ENCODE results near the gene PAM16.
"Not testable (repeated sequence)": the region's sequence is repeated elsewhere in the genome, so short reads cannot be mapped to it uniquely, and the experiment has no call there.

The PAM16 gene

GRCh38 chr16:4352843-4353242, 1.7 kb upstream of the PAM16 start:
- no peak for DNase-seq (ENCODE audit: low read depth)

GRCh38 chr16:4351880-4352279, 759 bp upstream of the PAM16 start:
- no peak for DNase-seq (ENCODE audit: low read depth)

GRCh38 chr16:4350365-4350786, 745 bp downstream of the PAM16 start:
- DNase-seq (ENCODE audit: low read depth), result no peak

- no peak for DNase-seq (ENCODE audit: low read depth)
Observed at GRCh38 chr16:4349332-4349731, 1.8 kb downstream of the PAM16 start.

DNA sequence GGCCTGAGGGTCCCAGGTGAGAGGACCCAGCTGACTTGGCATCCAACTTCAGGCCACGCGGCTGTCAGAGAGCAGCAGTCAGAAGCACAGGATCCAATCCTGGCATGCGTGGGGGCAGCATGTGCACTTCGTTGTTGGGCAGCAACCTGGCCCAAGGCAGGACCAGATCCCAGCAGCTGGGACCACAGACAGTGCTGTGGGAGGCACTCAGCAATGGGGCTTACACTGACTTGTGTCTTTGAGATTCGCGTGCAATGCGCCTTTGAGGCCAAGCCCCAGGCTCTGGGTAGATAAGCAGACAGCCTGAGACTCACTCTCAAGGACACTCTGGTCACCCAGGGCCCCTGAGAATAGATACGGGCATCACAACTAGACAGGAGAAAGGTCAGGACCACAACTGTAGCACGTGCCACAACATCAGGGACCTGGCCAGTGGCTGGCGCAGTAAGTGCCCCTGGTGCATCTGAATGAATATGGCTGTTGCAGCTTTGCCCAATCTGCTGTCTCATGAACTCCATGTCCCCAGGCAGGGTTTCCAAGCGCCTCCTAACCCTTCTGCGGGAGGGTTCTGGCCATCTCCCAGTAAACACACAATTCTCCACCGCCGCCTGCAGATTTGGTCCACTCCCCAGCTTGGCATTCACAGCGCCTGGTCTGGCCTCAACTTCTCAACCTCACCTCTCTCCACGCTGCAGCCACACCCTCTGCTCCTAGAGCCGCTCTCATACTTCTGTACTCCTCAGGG, 3.2 kb downstream of the PAM16 start:
- DNase-seq (ENCODE audit: low read depth), result no peak

DNA sequence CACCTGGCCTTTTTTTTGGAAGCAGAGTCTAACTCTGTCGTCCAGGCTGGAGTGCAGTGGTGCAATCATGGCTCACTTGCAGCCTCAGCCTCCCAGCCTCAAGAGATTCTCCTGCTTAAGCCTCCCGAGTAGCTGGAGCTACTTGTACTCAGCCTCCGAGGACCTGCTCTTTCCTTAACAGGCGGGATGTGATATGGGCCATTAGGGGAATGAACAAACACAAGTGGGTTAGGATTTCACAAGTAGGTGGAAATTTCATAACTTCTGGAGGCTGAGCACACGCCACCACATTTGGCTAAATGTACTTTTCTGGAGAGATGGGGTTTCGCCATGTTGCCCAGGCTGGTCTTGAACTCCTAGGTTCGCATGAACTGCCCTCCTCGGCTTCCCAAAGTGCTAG, 4.1 kb downstream of the PAM16 start:
- DNase-seq (ENCODE audit: low read depth), result no peak

GRCh38 chr16:4345836-4346781, 5.0 kb downstream of the PAM16 start:
- DNase-seq (ENCODE audit: low read depth), result no peak

- DNase-seq (ENCODE audit: low read depth), result no peak
Observed at GRCh38 chr16:4344983-4345835, 5.9 kb downstream of the PAM16 start.

GRCh38 chr16:4344300-4344982, 6.7 kb downstream of the PAM16 start:
- not testable (repeated sequence) for DNase-seq (ENCODE audit: low read depth)

- DNase-seq (ENCODE audit: low read depth), result no peak
Observed at GRCh38 chr16:4342866-4343744, 8.0 kb downstream of the PAM16 start.

DNA sequence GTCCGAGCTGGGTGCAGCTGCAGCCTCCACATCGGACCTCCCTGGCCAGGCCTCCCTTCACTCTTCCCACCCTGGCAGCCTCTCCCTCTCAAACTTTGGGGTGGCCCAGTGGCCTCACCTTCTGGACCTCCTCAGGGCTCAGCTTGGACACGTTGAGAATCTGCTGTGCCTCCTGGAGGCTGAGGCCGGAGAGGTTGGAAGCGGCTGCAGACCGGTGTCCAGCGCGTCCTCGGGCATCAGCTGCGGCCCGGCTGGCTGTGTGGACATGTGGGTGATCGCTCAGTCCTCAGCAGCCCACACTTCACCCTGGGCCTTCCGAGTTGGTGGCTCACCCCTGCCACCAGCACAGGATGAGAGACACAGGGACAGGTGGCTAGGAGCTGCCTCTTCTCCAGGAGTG, 9.9 kb downstream of the PAM16 start:
- DNase-seq (ENCODE audit: low read depth), result no peak

GRCh38 chr16:4340443-4340842, 10.7 kb downstream of the PAM16 start:
- no peak for DNase-seq (ENCODE audit: low read depth)

DNA sequence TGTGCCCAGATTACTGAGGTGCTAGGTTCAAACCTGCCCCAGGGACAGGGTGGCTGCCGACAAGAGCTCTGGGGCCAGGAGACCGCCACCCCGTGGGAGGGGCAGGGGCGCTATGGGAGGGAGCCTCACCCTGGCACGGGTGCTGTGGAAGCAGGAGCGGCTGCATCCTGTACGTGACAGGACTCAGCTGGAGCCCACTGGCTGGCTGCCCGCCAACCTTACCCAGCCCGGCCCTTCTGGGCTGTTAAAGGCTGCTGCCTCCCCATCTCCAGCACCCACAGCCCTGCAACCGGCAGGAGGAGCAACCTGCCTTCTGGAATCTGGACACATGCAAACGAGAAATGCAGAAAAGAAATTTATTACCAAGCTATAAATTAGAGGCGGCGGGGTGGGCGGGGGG, 11.2 kb downstream of the PAM16 start:
- no peak for DNase-seq (ENCODE audit: low read depth)

DNA sequence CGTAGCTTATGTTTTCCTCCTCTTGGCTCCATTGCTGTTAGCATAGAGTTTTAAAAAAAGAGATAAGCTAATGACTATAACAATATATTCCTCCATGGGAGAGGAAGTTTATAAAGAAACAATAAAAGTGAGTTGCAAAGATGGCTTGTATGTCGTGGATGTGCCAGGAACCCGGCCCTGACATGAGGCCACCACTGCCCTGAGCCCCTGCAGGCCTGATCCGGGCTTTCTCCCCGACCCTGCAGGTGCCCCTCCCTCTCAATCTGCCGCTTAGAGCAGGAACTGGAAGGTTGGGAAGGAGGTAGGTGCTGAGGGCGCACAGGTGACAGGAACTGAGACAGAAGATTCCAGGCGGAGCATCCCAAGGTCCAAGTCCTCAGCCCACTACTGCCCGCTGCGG, 11.7 kb downstream of the PAM16 start:
- no peak for DNase-seq (ENCODE audit: low read depth)

DNA sequence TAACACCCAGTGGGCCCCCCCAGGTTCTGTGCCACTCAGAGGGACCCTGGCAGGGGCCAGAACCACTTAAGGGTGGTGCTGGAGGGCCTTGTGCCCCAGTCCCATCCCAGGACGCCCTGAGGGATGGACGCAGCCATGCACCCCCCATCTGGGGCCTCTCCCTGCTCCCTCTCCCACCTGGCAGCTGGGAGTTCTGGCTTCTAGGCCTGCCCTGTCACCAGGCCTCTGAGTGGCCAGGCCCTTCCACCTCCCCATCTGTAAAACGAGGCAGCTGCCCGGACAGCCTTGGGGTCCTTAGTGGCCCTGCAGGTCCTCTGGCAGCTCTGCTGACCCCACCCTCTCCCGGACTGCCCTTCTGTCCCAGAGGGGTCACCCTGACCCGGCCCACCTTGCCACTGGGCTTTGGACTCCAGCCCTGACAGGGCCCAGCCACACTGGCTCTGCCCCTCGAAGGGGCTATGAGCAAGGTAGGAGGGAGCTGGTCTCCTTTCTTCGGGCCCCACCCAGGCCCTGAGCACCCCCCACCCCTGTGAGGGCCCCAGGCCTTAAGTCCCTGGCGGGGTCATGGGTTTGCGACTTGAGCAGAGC, 12.3 kb downstream of the PAM16 start:
- DNase-seq (ENCODE audit: low read depth), result no peak

DNA sequence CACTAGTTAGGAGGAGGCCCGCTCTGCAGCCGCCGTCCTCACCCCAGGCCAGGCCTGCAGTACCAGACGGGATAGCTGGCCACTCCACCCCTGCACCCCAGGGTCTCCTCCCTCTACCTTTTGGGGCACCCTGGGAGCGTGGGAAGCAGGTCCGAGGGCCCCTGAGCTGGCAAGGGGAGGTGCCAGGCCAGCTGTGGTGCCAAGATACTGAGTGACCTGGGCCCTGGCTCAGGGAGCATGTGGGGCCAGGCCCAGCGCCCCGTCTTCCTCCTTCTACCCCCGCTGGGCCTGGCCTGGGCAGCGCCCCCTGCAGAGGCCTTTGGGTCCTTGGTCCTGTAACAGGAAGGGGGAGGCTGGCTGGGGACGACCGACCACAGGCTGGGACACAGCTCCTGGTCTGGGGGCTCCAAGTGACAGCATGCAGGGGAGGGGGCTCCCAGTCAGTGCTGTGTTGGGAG, 13.0 kb downstream of the PAM16 start:
- no peak for DNase-seq (ENCODE audit: low read depth)

- no peak for DNase-seq (ENCODE audit: low read depth)
Observed at GRCh38 chr16:4337540-4338088, 13.5 kb downstream of the PAM16 start.

GRCh38 chr16:4336701-4337539, 14.2 kb downstream of the PAM16 start:
- DNase-seq (ENCODE audit: low read depth), result no peak

All from GM04503 (cell line).